ENCODE results near the gene SHISA8.

DNA sequence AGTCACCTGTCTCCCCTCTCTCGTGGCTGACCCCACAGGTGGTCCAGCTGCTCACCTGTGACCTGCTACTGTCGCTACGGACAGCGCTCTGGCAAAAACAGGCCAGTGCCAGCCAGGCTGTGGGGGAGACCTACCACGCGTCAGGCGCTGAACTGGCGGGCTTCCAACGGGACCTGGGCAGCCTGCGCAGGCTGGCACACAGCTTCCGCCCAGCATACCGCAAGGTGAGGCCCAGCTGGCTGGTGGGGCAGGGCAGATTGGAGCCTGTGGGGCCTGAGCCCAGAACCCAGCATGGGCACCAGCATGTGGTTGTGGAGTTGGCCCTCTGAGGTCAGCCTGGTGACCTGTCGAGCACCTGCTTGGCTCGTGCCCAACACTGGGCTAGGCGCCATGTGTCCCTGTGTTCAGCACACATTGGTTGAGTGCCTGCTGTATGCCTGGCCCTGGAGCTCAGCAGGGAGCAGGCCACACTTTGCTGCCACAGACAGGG is 11.9 kb downstream of the SHISA8 start:
- no peak for TF ChIP-seq EP300 (conservative IDR thresholded peaks at IDR 0.05; ENCODE audit: poor library complexity, severe bottlenecking)
- TF ChIP-seq EZH2 (IDR thresholded peaks at IDR 0.05; ENCODE audit: borderline replicate concordance, insufficient read depth, low read length, poor library complexity, severe bottlenecking) = no peak
- no peak for TF ChIP-seq POLR2AphosphoS5 (IDR thresholded peaks at IDR 0.05)
- TF ChIP-seq TAF1 (IDR thresholded peaks at IDR 0.05; ENCODE audit: low read depth) = no peak
- TF ChIP-seq, protein P1, sequence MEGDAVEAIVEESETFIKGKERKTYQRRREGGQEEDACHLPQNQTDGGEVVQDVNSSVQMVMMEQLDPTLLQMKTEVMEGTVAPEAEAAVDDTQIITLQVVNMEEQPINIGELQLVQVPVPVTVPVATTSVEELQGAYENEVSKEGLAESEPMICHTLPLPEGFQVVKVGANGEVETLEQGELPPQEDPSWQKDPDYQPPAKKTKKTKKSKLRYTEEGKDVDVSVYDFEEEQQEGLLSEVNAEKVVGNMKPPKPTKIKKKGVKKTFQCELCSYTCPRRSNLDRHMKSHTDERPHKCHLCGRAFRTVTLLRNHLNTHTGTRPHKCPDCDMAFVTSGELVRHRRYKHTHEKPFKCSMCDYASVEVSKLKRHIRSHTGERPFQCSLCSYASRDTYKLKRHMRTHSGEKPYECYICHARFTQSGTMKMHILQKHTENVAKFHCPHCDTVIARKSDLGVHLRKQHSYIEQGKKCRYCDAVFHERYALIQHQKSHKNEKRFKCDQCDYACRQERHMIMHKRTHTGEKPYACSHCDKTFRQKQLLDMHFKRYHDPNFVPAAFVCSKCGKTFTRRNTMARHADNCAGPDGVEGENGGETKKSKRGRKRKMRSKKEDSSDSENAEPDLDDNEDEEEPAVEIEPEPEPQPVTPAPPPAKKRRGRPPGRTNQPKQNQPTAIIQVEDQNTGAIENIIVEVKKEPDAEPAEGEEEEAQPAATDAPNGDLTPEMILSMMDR (IDR thresholded peaks at IDR 0.05; ENCODE audit: poor library complexity, severe bottlenecking) = no peak
- no peak for TF ChIP-seq SMC3 (conservative IDR thresholded peaks at IDR 0.05; ENCODE audit: poor library complexity)

Measured in neural cell (in vitro differentiated cells).